ENCODE measurements around the gene BRIP1.
"Not testable (repeated sequence)": the region's sequence is repeated elsewhere in the genome, so short reads cannot be mapped to it uniquely, and the experiment has no call there.

Gene BRIP1

DNA sequence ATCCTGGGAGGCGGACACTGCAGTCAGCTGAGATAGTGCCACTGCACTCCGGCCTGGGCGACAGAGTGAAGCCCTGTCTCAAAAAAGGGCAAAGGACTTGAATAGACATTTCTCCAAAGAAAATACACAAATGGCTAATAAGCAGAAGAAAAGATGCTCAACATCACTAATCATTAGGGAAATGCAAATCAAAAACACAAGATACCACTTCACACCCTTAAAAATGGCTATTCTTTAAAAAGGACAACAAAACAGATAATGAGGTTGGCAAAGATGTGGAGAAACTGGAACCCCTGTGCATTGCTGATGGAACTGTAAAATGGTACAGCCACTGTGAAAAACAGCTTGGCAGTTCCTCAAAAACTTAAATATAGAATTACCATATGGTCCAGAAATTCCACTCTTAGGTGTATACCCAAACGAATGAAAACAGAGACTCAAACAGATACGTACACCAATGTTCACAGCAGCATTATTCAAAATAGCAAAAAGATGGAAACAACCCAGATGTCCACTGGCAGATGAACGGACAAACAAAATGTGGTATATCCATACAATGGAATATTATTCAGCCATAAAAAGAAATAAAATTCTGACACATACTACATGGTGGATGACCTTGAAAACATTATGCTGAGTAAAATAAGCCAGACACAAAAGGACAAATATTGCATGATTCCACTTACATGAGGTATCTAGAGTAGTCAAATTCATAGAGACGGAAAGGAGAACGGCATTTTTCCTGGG is 35.5 kb downstream of the BRIP1 start:
- no peak for DNase-seq

DNA sequence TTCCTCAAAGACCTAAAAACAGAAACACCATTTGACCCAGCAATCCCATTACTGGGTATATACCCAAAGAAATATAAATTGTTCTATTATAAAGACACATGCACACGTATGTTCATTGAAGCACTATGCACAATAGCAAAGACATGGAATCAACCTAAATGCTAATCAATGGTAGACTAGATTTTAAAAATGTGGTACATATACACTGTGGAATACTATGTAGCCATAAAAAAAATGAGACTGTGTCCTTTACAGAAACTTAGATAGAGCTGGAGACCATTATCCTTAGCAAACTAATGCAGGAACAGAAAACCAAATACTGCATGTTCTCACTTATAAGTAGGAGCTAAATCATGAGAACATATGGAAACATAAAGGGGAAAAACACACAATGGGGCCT is 36.5 kb downstream of the BRIP1 start:
- DNase-seq = not testable (repeated sequence)

DNA sequence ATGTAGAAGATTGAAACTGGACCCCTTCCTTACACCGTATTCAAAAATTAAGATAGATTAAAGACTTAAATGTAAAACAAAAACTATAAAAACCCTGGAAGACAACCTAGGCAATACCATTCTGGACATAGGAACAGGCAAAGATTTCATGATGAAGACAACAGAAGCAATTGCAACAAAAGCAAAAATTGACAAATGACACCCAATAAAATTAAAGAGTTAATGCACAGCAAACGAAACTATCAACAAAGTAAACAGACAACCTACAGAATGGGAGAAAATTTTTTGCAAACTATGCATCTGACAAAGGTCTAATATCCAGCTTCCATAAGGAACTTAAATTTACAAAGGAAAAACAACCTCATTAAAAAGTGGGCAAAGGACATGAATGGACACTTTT is 37.1 kb downstream of the BRIP1 start:
- not testable (repeated sequence) for DNase-seq

DNA sequence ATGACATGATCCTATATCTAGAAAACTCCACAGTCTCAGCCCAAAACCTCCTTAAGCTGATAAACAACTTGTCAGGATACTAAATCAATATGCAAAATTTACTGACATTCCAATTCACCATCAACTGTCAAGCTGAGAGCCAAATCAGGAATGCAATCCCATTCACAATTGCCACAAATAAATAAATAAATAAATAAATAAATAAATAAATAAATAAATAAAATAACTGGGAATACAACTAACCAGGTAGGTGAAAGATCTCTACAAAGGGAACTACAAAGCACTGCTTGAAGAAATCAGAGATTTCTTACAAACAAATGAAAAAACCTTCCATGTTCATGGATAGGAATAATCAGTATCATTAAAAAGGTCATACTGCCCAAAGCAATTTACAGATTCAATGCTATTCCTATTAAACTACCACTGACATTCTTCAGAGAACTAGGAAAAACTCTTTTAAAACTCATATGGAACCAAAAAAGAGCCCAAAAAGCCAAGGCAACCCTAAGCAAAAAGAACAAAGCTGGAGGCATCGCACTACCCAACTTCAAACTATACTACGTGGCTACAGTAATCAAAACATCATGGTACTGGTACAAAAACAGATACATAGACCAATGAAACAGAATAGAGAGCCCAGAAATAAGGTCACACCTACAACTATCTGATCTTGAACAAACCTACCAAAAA is 37.7 kb downstream of the BRIP1 start:
- DNase-seq = no peak

DNA sequence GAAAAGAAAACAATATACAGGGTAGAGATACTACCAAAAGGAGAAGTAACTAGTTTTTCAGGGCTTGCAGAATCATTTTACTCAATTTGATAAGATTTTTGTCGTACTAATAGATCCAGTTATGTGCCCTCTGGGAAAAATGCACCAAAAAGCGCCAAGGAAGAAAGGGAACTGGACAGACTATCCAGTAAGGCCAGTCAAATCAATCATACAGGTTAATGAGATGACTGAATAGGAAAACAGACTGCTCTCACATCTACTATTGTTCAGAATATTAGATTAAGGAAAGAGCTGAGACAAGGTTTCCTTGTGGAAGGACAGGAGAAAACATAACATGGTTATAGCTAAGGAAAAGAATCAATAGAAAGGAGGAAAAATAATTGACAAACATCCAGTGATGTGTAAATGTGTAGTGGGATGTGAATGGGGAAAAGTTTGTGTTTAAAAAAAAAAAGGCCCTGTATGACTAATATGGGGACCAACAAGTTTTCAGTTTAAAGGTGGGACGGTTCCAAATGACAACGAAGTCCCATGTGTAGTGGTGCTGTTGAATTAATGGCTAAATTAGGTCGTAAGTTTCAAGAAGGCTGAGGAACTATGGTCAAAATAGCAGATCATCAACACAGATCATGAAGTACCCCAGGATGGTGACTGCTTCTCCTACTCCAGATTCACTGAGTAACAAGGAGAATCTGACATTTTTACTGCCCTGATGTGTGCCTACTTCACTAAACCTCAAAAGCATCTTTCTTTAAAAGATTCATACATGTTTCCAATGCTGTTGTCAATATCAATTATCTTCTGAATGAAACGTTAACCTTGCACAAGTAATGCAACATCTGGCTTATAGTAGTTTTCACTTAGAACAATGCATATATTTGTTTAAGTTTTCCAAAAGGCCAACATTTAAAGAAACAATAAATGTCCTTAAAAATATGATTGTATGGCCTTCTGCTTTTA is 40.7 kb downstream of the BRIP1 start:
- DNase-seq = no peak

DNA sequence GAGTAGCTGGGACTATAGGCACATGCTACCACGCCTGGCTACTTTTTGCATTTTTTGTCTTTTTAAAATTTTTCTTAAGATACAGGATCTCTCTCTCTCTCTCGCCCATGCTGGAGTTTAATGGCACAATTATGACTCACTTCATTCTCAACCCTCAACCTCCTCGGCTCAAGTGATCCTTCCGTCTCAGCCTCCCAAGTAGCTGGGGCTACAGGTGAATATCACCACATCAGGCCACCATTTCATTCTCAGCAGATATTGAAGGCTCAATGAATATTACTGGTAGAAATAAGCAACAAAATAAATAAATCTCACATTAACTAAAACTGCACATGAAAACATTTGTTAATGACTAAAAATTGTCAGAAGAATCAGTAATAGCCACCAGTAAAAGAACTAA is 41.7 kb downstream of the BRIP1 start:
- DNase-seq = no peak

DNA sequence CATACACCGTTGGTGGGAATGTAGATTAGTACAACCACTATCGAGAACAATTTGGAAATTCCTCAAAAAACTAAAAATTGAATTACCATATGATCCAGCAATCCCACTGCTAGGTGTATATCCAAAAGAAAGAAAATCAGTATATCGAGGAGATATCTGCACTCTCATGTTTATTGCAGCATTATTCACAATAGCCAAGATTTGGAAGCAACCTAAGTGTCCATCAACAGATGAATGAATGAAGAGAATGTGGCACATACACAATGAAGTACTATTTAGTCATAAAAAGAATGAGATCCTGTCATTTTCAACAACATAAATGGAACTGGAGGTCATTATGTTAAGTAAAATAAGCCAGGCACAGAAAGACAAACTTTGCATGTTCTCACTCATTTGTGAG is 44.1 kb downstream of the BRIP1 start:
- DNase-seq = not testable (repeated sequence)

DNA sequence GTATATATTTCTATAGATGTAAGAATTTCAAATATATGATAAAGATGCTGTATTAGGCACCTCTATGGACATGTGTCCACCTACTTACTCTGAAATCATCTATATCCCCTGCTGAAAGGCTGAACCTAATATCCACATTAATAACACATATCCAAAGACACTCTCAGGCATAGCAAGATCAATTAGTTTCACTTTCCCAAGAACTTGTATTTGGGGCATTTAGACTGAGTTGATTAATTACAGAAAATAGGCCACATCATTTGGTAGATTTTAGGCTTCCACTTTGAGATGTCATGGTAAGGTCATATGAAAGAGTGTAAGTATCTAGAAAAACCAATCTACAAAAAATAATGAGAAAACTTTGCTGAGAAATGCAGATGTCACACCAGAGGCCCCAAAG is 45.1 kb downstream of the BRIP1 start:
- no peak for DNase-seq

DNA sequence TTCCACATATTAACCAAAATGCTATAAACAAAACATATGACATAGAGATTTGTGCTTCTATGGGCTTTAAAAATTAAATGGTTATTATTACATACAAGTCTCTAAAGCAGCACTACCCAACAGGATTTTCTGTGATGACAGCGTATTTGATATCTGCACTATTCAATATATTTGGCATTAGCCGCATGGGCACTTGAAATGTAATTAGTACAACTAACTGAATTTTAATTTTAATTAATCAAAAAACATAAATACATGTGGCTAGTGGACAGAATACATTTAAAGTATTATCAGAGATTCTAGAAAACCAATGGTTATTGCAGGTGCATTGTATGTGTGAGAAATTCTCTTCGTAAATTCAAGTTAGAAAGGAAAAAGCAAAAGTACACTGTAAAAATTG is 45.9 kb downstream of the BRIP1 start:
- no peak for DNase-seq

DNA sequence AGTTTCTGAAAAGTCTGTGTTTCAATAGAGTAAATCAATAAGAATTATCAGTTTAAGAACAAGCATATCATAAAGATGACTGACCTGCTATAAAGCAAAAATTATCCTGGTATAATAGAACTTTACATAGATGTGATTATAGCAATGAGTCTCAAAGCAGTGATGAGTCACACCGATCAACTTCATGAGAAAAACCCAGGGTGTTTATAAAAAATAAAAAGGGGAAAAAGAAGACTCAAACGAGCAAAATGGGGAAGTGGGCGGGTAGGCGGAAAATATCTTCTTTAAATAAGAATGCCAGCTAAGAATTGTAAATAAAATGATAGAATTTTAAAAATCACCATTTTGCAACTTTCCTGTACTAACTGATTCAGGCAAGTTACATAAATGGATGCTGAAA is 46.8 kb downstream of the BRIP1 start:
- DNase-seq = no peak

DNA sequence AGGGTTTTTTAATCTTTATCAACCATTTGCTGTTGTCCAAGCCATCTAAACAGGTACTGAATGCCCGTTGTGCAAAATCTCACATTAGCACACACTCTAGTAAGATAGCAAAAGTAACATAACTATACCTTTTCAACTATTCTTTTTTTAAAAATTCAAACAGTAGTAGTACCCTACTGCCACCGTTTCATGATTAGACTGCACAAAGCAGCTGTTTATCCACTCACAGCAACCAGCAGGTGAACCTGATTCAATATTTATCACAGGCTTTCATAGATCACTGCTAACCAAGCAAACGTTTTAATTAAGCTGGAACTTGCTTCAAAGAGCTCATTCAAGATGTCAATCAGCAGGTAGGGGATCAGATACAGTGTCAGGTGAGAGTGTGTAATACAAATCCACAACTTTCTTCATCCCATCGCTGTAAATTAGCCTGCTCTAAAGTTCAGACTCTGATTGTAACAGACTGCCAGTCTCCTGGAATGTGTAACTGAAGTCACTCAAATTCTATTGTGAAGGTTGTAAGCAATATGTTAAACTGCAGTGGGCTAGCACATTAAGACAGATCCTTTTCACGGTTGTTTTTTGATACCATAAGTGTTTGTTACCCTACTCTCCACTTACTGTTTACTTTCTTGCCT is 47.3 kb downstream of the BRIP1 start:
- no peak for DNase-seq

DNA sequence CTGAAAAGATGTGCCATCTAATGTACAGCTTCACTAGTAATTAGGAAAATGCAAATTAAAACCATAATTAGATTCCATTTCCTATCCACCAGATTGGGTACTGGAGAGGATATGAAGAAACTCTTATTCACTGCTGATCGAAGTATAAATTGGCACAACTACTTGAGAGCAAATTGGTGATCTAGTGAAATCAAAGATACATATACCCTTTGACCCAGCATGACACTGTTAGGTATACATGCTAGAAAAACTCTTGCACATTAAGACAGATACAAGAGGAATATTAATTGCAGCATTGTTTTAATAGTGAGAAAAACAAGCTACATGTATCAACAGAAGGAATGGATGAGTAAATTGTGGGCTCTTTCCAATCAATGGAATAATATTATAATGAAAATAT is 48.8 kb downstream of the BRIP1 start:
- DNase-seq = no peak

DNA sequence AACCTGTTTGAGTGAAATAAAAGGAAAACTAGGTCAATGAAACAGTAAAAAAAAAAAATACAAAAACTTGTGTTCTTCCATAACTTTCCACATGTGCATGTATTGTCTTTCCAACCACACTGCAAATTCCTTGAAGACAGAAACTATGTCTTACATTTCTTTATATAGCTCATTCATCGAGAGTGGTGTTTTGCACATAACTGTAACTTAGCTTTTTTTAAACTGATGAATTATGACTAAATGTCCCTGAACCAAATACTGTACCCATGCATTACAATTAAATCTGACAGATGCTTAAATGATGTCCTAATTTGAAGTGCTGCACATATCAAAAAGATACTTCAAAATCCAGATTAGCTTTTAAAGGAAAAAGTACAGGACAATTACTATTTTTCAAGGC is 50.1 kb downstream of the BRIP1 start:
- peak; percentile 62 for DNase-seq

DNA sequence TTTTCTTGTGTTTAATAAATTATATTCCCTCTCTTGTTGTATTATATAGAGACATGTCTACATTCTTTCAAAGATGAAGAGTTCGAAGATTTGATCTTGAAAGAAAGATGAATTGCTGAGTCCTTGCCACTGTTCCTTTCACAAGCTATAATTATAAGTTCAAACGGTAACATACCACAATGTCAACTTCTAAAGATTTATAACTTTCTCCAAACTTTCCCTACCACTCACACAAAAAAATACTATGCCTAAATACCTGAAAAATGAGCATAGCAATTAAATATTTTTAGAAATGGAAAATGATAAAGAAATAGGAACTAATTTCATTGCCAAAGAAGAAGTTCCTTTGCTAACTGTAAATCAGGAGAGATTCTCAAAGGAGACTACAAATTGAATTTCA is 50.6 kb downstream of the BRIP1 start:
- no peak for DNase-seq

DNA sequence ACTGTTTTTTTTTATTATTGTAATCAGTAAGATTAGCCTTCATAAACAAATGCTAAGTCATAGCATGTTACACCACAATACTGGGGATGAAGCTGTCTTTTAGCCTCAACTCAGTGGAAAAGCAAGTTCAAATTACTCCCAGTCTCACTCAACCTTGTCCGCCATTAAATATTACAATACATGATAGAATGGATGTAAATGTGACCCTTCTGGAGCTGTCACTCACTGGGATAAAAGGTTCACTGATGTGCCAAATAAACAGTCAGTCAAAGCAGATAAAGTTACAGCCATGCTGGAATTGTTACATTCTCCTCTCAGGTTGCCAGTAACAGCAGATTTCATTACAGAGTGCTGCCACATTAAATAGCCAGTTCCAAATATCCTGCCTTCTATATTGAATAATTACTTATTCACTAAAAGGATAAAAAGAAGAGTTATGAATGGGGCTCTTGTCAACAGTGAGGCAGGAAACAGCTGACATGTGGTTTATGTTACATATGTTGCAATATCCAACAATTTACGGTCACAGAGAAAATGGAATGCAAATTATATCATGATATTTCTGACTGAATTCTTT is 53.4 kb downstream of the BRIP1 start:
- DNase-seq = peak; percentile 76

DNA sequence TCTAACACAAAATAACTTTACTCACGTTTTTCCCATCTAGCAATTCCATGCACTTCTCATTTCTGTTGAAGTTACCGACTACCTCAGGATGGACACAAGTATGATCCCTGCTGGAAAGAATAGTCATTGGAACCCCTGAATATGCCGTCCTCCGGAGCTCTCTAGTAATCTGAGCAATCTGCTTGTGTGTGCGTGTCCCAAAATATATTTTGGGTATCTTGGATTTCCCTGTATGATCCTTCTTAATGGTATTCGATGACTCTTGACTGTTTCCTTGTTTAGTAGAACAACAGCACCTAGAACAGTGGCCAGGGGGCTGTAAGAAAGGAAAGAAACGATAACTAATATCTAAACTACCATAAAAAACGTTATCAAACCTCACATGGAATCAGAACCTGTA is 54.9 kb downstream of the BRIP1 start:
- no peak for DNase-seq

DNA sequence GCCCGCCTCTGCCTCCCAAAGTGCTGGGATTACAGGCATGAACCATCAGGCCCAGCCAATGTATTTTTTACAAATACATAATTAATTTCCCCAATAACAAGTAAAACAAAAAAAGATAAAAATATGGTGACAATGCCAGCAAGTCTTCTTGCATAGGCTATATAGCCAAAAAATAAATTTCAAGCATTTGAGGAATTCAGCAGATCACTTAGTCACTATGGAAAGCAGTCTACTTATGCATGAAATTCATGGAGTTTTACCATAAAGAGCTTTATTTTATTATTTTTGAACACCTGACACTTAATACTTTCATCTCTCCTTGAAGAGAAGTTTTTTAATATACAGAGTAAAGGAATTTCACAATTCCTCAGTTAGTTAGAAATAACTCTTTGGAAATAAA is 56.4 kb downstream of the BRIP1 start:
- peak; percentile 65 for DNase-seq

DNA sequence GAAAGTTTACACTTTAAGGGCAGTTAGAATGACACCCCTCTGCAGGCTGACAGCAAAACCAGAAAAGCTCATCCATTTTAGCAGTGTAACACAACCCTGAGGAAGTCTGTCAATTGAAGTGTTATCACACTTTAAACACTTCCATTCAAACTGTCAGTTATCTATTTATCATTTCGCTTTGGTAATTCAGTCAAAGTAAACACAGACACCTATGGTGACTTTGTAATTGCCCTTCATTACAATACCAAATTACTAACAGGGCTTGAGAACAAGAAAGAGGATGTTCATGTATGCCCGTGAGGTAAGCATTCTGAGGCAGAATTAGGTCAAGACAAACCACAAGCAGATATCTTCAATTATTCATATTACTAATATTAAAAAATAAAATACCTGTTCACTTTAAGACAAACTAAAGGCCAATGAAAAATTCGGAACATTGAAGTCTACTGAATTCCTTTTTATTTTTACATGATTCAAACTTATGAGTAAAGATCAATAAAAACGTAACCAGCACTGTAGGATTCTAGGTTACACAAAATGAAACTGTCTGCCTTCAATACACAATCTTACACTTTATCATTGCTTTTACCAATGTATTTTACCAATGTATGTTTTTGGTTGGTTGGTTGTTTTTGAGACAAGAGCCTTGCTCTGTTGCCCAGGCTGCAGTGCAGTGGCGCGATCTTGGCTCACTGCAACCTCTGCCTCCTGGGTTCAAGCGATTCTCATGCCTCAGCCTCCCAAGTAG is 57.1 kb downstream of the BRIP1 start:
- no peak for DNase-seq

DNA sequence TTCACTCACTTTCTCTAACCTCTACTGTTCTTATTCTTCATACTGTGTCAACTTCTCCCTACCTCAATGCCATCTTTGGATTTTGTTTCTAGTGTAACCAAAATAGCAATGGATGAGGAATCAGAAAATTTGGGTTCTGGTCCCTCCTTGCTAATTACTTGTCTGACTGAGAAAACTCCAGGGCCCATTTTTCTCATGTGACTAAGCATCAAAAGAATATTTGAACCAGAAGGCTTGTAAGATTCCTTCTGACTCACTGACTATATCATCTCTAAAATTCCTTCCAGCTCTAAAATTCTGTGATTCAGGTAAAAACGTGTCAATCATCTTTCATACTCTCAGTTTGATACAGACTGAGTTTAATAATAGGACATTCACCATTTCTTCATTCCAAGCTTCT is 57.9 kb downstream of the BRIP1 start:
- peak; percentile 82 for DNase-seq

DNA sequence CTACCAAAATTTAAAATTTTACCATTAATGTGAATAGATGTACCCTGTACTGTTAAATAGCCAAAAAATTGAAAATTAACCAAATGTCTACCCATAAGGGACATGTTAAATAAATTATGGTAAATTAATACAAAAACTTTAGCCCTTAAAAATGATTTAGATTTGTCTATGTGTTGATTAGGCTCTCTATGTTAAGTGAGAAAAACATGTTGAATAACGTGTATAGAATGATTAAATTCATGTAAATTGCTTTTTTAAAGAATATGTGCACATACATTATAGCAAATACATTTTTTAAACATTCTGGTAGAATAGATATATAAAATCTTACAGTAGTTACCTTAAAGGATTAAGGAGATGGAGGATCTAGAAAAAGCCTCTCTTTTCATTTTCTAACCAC is 59.5 kb downstream of the BRIP1 start:
- DNase-seq = no peak

DNA sequence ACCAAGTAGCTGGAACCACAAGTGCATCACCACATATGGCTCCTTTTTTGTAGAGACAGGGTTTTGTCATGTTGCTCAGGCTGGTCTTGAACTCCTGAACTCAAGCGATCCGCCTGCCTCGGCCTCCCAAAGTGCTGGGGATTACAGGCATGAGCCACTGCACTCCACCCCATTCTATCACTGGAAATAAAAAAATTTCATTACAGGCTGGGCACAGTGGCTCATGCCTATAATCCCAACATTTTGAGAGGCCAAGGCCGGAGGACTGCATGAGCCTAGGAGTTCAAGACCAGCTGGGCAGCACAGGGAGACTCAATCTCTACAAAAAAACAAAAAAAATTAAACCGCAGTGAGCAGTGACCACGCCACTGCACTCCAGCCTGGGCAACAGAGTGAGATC is 60.1 kb downstream of the BRIP1 start:
- no peak for DNase-seq

Data from fibroblast of skin of scalp (primary cell).